Epithelial cell of proximal tubule (primary cell): ENCODE results near the gene TMA7. TPM values are rescaled to one million over a fixed set of nuclear protein-coding genes. Genes with fewer than 3 reads are reported as not detected.
"Not testable (repeated sequence)": the region's sequence is repeated elsewhere in the genome, so short reads cannot be mapped to it uniquely, and the experiment has no call there.

ENCODE experiments used
- DNase-seq: peaks from one replicate; pipeline ENCODE4 v3.0.0-alpha.2; 2011; ENCODE audit warnings: low read depth
- H3K4me3 ChIP-seq: 2 replicates; pipeline ENCODE4 v1.5.1; 2011; ENCODE audit warnings: low read depth, mild to moderate bottlenecking, low read length
- CTCF ChIP-seq: conservative IDR thresholded peaks from 2 replicates; pipeline ENCODE4 v1.5.1; 2012; ENCODE audit warnings: low read depth, mild to moderate bottlenecking, low read length
- total RNA-seq: library from RNA; depleted of rRNA; stranded (reverse); fragments of >200 nt; gene quantifications from 2 replicates; pipeline ENCODE4 v1.2.3, GENCODE V29; 2015

TMA7 gene
- total RNA-seq, 1 donor from 2014 or later: 687 TPM

GRCh38 chr3:48400824-48401433, 39.1 kb upstream of the TMA7 start:
- TF ChIP-seq CTCF: peak; percentile 69
- no peak for DNase-seq
- H3K4me3 ChIP-seq: no peak overlapping the region

- not testable (repeated sequence) for H3K4me3 ChIP-seq, DNase-seq
These were observed 38.6 kb upstream of the TMA7 start for GRCh38 chr3:48401434-48401901.

- H3K4me3 ChIP-seq: no peak overlapping the region
- TF ChIP-seq CTCF: no peak
- peak; percentile 47 for DNase-seq
These were observed 37.8 kb upstream of the TMA7 start for GRCh38 chr3:48402281-48402732.

- no peak for DNase-seq
- no peak overlapping the region for H3K4me3 ChIP-seq
- TF ChIP-seq CTCF: no peak
These were observed 37.1 kb upstream of the TMA7 start for GRCh38 chr3:48402907-48403306.

DNA sequence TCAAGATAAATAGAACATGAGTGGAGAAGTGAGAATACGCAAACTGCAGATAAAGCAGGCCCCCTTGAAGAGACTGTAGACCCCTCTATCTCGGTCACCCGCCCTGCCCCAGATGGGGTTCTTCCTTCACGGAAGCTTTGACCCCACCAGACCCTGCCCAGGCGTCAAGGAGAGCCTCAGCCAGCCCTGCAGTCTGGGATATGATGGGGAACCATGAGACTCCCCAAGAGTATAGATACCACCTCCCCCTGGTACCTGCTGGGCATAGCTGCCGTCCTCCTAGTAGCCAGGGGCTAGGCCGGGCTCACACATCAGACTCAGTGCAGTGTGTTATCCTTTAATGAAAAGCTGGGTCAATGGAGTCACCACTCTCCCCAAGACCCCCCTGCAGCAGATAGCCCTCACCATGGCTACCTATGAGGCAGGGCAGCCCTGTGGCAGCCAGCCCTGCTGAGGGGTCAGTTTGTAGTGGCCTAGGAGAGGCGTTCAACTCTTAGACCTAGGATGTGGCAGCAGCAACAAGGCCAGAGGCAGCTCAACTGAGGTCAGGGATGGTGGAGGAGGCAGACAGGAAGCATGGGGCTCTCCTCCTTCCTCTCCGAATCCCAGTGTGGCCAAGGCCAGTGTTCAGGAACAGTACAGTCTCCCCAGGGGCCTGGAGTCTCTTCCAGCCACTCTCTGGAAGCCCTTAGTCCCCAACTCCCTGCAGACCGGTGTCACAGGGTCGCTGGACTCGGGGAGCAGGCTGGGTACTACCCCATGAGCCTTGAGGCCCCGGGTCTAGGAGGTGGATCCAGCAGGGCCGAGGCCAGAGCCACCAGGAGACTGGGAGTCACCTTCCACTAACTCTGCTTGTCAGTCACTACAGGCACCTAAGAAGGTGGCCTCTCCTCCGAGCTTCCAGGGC, 36.3 kb upstream of the TMA7 start:
- no peak overlapping the region for H3K4me3 ChIP-seq

GRCh38 chr3:48404440-48405342, 35.4 kb upstream of the TMA7 start:
- no peak for DNase-seq
- no peak for TF ChIP-seq CTCF
- H3K4me3 ChIP-seq: no peak overlapping the region

More for the DNA sequence above, 36.3 kb upstream of the TMA7 start:
- DNase-seq: no peak
- TF ChIP-seq CTCF: no peak
